OCI-LY3 (cell line): ENCODE data around the gene FCHSD2.

ENCODE experiments used
- H2AFZ ChIP-seq: fragments of 200-600, 300-600 bp; shearing (Covaris generic); 2 replicates; pipeline ENCODE4 v1.6.0; 2014; ENCODE audit warnings: antibody characterized with exemption, low read depth, low read length
- H3K27ac ChIP-seq: fragments of 200-600, 300-600 bp; sonication (generic); 2 replicates; pipeline ENCODE4 v1.5.1; 2014; ENCODE audit warnings: mild to moderate bottlenecking, low read length, moderate library complexity, mixed read lengths
- H3K27me3 ChIP-seq: fragments of 200-600, 300-600 bp; sonication (generic); 2 replicates; pipeline ENCODE4 v1.6.1; 2014; ENCODE audit warnings: low read depth, low read length, mixed read lengths
- H3K36me3 ChIP-seq: fragments of 200-600, 300-600 bp; sonication (generic); replicated peaks from 2 replicates; pipeline ENCODE3; 2014; ENCODE audit warnings: low read depth, low read length, mixed read lengths
- H3K4me1 ChIP-seq: fragments of 300-600, 200-600 bp; sonication (generic); 2 replicates; pipeline ENCODE4 v1.6.1; 2014; ENCODE audit warnings: low read length, mixed read lengths
- H3K4me2 ChIP-seq: fragments of 200-600, 300-600 bp; sonication (generic); 2 replicates; pipeline ENCODE4 v1.6.1; 2014; ENCODE audit warnings: low read length, mixed read lengths
- H3K4me3 ChIP-seq: fragments of 300-600, 200-600 bp; sonication (generic); 2 replicates; pipeline ENCODE4 v1.5.1; 2014; ENCODE audit warnings: antibody characterized with exemption, mild to moderate bottlenecking, low read length, moderate library complexity
- H3K79me2 ChIP-seq: fragments of 300-600, 200-600 bp; shearing (Covaris generic); 2 replicates; pipeline ENCODE4 v1.6.1; 2014; ENCODE audit warnings: mild to moderate bottlenecking, low read length, mixed read lengths
- H3K9ac ChIP-seq: fragments of 300-600, 200-600 bp; shearing (Covaris generic); 2 replicates; pipeline ENCODE4 v1.6.0; 2014; ENCODE audit warnings: mild to moderate bottlenecking, low read length, moderate library complexity
- H3K9me3 ChIP-seq: fragments of 200-600, 300-600 bp; shearing (Covaris generic); 2 replicates; pipeline ENCODE4 v1.6.1; 2014; ENCODE audit warnings: low read length, mixed read lengths; ENCODE audit not compliant: insufficient read depth
- H4K20me1 ChIP-seq: fragments of 200-600, 300-600 bp; sonication (generic); 2 replicates; pipeline ENCODE4 v1.6.1; 2016; ENCODE audit warnings: low read length, mixed read lengths; ENCODE audit not compliant: insufficient read depth
- EZH2phosphoT487 ChIP-seq: fragments of 200-600 bp; shearing (Covaris generic); IDR thresholded peaks from 2 replicates; pipeline ENCODE4 v1.6.1; 2018; ENCODE audit warnings: antibody characterized with exemption, mixed run types, low read depth
- TF ChIP-seq, protein P1 (sequence below): fragments of 200-600, 300-600 bp; sonication (generic); IDR thresholded peaks from 2 replicates; pipeline ENCODE4 v1.5.1; 2014; ENCODE audit warnings: antibody characterized with exemption, low read length, low read depth

Gene FCHSD2

DNA sequence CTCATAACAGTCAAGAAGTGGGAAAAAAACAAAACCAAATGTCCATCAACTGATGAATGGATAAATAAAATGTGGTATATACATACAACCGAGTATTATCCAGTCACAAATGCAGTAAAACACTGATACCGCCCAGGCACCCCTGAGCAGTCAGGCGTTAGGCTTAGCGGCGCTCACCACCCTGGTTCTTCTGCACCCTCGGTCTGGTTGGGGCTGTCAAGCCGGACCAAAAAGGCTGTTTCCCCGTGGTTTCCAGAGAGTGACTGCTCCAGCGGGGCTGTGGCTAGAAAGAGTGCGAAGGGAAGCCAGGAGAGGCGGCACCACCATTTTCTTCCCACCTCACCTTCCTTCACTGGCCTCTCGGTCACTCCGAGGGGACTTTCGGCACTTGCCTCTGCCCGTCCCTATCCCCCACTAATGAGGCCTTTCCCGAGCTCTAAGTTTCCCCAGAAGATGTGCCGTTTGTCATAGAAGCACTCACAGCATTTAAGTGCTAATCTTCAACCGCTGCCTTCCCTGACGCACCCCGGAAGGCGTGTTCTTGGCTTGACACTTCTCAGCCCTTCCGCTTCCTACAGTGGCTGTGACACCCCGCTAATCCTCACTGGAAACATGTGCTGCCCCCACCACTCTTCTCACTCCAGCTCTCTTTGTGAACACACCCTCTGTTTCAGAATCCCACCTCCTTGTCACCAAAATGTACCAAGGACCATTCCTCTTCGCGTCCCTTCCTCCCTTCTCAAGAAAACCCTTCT, 42.4 kb downstream of the FCHSD2 start:
- H3K36me3 ChIP-seq, result peaks cover 64% of the 10 kb centered on the region
- no peak overlapping the region for H3K4me3 ChIP-seq
- no peak overlapping the region for H3K9ac ChIP-seq
- peaks cover 98% of the 10 kb centered on the region for H4K20me1 ChIP-seq
- H3K9me3 ChIP-seq, result no peaks in the 10 kb centered on the region
- no peak overlapping the region for H3K4me2 ChIP-seq
- no peak overlapping the region for H3K27ac ChIP-seq
- H3K79me2 ChIP-seq, result peaks cover 100% of the 10 kb centered on the region
- TF ChIP-seq, protein P1, sequence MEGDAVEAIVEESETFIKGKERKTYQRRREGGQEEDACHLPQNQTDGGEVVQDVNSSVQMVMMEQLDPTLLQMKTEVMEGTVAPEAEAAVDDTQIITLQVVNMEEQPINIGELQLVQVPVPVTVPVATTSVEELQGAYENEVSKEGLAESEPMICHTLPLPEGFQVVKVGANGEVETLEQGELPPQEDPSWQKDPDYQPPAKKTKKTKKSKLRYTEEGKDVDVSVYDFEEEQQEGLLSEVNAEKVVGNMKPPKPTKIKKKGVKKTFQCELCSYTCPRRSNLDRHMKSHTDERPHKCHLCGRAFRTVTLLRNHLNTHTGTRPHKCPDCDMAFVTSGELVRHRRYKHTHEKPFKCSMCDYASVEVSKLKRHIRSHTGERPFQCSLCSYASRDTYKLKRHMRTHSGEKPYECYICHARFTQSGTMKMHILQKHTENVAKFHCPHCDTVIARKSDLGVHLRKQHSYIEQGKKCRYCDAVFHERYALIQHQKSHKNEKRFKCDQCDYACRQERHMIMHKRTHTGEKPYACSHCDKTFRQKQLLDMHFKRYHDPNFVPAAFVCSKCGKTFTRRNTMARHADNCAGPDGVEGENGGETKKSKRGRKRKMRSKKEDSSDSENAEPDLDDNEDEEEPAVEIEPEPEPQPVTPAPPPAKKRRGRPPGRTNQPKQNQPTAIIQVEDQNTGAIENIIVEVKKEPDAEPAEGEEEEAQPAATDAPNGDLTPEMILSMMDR, result no peak
- no peak for TF ChIP-seq EZH2phosphoT487
- no peaks in the 10 kb centered on the region for H3K4me1 ChIP-seq
- no peak overlapping the region for H2AFZ ChIP-seq
- H3K27me3 ChIP-seq, result no peaks in the 10 kb centered on the region

DNA sequence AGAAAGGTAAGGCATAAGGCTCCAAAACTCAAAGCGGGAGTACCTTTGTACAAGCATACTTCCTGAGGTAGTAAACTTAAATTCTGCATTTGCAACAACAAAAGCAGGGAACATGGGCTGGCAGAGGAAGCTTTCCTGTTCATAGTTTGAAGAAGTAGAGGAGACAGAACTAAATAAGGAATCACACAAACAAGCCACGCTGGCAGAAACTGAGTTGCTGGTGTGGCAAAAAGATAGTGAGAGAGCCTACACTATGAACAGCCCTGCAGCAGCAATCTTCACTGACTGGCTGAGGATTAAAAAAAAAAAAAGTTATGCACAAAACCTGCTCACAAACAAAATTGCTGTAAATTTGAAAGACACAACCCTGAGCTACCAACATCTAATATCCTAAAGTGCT, 46.5 kb downstream of the FCHSD2 start:
- H3K9me3 ChIP-seq, result no peaks in the 10 kb centered on the region
- H2AFZ ChIP-seq, result no peak overlapping the region
- H3K36me3 ChIP-seq, result peaks cover 69% of the 10 kb centered on the region
- H3K27me3 ChIP-seq, result no peaks in the 10 kb centered on the region
- no peak overlapping the region for H3K4me3 ChIP-seq
- TF ChIP-seq EZH2phosphoT487, result no peak
- TF ChIP-seq, protein P1, result no peak
- H3K27ac ChIP-seq, result no peak overlapping the region
- peaks cover 98% of the 10 kb centered on the region for H4K20me1 ChIP-seq
- no peak overlapping the region for H3K9ac ChIP-seq
- no peak overlapping the region for H3K4me2 ChIP-seq
- H3K4me1 ChIP-seq, result no peaks in the 10 kb centered on the region
- H3K79me2 ChIP-seq, result peaks cover 100% of the 10 kb centered on the region

DNA sequence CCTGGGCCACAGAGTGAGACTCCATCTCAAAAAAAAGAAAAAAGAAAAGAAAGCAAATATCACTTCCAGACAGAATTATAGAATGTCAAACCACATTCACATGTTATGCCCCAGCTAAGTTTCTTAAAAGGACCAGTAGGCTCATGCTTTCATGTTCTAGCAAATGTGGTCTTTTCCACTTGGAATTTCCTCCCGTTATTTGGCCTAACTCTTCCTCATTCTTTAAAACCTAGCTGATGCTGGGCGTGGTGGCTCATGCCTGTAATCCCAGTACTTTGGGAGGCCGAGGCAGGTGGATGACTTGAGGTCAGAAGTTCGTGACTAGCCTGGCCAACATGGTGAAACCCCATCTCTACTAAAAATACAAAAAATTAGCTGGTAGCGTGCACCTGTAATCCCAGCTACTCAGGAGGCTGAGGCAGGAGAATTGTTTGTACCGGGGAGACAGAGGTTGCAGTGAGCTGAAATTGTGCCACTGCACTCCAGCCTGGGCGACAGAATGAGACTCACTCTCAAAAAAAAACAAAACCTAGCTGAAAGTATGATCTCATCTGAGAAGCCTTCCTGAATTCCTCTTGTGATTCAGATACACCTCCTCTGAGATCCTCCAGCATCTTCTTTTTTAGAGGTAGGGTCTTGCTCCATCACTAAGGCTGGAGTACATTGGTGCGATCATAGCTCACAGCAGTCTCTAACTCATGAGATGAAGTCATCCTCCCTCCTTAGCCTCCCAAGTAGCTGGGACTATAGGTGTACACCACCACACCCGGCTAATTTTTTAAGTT, 50.4 kb downstream of the FCHSD2 start:
- no peak for TF ChIP-seq EZH2phosphoT487
- TF ChIP-seq, protein P1, result no peak
- Histone ChIP-seq H3K4me2 (no peak overlapping the region), H3K79me2 (peaks cover 100% of the 10 kb centered on the region)

DNA sequence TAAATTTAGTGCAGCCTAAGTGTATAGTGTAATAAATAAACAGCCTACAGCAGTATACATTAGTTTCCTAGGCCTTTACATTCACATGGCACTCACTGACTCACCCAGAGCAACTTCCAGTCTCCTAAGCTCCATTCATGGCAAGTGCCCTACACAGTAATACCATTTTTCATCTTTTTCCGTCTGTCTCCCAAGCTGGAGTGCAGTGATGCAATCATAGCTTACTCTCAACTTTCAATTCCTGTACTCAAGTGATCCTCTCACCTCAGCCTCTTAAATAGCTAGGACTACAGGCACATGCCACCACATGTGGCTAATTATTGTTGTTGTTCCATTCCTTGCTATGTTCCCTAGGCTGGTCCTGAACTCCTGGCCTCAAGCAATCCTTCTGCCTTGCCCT, 54.4 kb downstream of the FCHSD2 start:
- Histone ChIP-seq H2AFZ (no peak overlapping the region), H3K9me3 (no peaks in the 10 kb centered on the region), H3K27me3 (no peaks in the 10 kb centered on the region), H3K79me2 (peaks cover 100% of the 10 kb centered on the region), H3K9ac (no peak overlapping the region), H3K27ac (peak overlapping the region; percentile 52), H4K20me1 (peaks cover 85% of the 10 kb centered on the region), H3K4me2 (peak overlapping the region; percentile 45), H3K36me3 (peaks cover 52% of the 10 kb centered on the region), H3K4me1 (peaks cover 40% of the 10 kb centered on the region), H3K4me3 (no peak overlapping the region)
- no peak for TF ChIP-seq EZH2phosphoT487
- TF ChIP-seq, protein P1, result no peak

More for the DNA sequence above, 50.4 kb downstream of the FCHSD2 start:
- Histone ChIP-seq H2AFZ (no peak overlapping the region), H3K27me3 (no peaks in the 10 kb centered on the region), H3K36me3 (peaks cover 57% of the 10 kb centered on the region), H3K4me3 (no peak overlapping the region), H3K27ac (no peak overlapping the region), H4K20me1 (peaks cover 89% of the 10 kb centered on the region), H3K9me3 (no peaks in the 10 kb centered on the region), H3K9ac (no peak overlapping the region), H3K4me1 (peaks cover 22% of the 10 kb centered on the region)
